ENCODE measurements around the gene MEI1. TPM values are rescaled to one million over a fixed set of nuclear protein-coding genes. Genes with fewer than 3 reads are reported as not detected.

The MEI1 gene
- total RNA-seq, 1 experiment from 2014 or later, result 0.20 TPM

- WGBS (ENCODE audit: extremely low coverage, insufficient read length, low lambda C conversion rate), result no CpG with 5 or more reads among the region's 5 CpGs
- no peaks in the 10 kb centered on the region for H3K9me3 Mint-ChIP-seq
These were observed 71.6 kb downstream of the MEI1 start for GRCh38 chr22:41770715-41771468.

More at GRCh38 chr22:41770715-41771468, 71.6 kb downstream of the MEI1 start:
- Histone ChIP-seq H3K4me2 (ENCODE audit: insufficient read depth, insufficient read length, low read length) (no peak overlapping the region), H2AK5ac (ENCODE audit: insufficient read length, low read length) (no peak overlapping the region), H3K4ac (ENCODE audit: low read depth, low read length) (no peak overlapping the region), H3K4me1 (ENCODE audit: insufficient read depth, low read length) (no peaks in the 10 kb centered on the region), H3K27ac (ENCODE audit: insufficient read length, low read depth, low read length) (no peak overlapping the region), H3K27me3 (ENCODE audit: insufficient read depth, low read length) (no peaks in the 10 kb centered on the region), H3K23me2 (ENCODE audit: insufficient read length, low read depth, low read length, poor library complexity, severe bottlenecking) (no peaks in the 10 kb centered on the region), H3K79me2 (ENCODE audit: insufficient read depth, low read length) (no peaks in the 10 kb centered on the region), H2BK120ac (ENCODE audit: low read depth, low read length, poor library complexity, severe bottlenecking) (no peak overlapping the region), H2BK12ac (ENCODE audit: insufficient read length, low read depth, low read length) (no peak overlapping the region), H3K23ac (ENCODE audit: insufficient read length, low read depth, low read length) (no peak overlapping the region), H4K5ac (ENCODE audit: insufficient read length, low read depth, low read length) (no peak overlapping the region), H3K9me3 (ENCODE audit: control insufficient read depth, low read depth, low read length) (no peaks in the 10 kb centered on the region), H3T11ph (ENCODE audit: low read length) (no peak overlapping the region), H4K8ac (replicated peaks; ENCODE audit: insufficient read length, low read depth, low read length) (no peak overlapping the region), H4K91ac (ENCODE audit: insufficient read length, low read depth, low read length) (no peak overlapping the region), H2BK15ac (ENCODE audit: low read depth, low read length) (no peak overlapping the region), H3K9ac (ENCODE audit: extremely low read depth, insufficient read length, low read length) (no peak overlapping the region), H3K14ac (ENCODE audit: insufficient read depth, low read length) (no peak overlapping the region), H4K20me1 (ENCODE audit: control insufficient read depth, insufficient read depth, insufficient read length) (no peaks in the 10 kb centered on the region), H3K79me1 (ENCODE audit: insufficient read depth, low read depth, low read length, poor library complexity, severe bottlenecking) (no peaks in the 10 kb centered on the region), H2BK5ac (ENCODE audit: insufficient read length, low read length) (no peak overlapping the region), H3K18ac (ENCODE audit: insufficient read length, low read depth, low read length) (no peak overlapping the region), H2BK20ac (ENCODE audit: low read depth, low read length, poor library complexity, severe bottlenecking) (no peak overlapping the region), H3K56ac (ENCODE audit: insufficient read length, low read depth, low read length) (no peak overlapping the region), H2AFZ (ENCODE audit: low read length) (no peak overlapping the region)
- Mint-ChIP-seq H3K4me3 (no peak overlapping the region), H3K27ac (no peak overlapping the region), H3K27me3 (ENCODE audit: low read depth) (peaks cover 12% of the 10 kb centered on the region), H3K4me1 (peaks cover under 1 to 2% of the 10 kb centered on the region in 2 experiments; a peak in 3 of 4 replicates), H3K36me3 (ENCODE audit: insufficient read depth in 1 of 3, low read depth in 3 of 3) (no peaks in the 10 kb centered on the region)
- TF ChIP-seq CTCF (conservative IDR thresholded peaks at IDR 0.05), result no peak
- DNase-seq, result no peak

Data from H9 (cell line).